A172 (cell line): ENCODE measurements around the gene TOB2. TPM values are rescaled to one million over a fixed set of nuclear protein-coding genes. Genes with fewer than 3 reads are reported as not detected.
"Not testable (repeated sequence)": the region's sequence is repeated elsewhere in the genome, so short reads cannot be mapped to it uniquely, and the experiment has no call there.

ENCODE experiments used
- DNase-seq: peaks from one replicate; pipeline ENCODE4 v3.0.0-alpha.2; 2015; ENCODE audit warnings: low spot score
- total RNA-seq: library from RNA; depleted of rRNA; stranded (reverse); fragments of >200 nt; shearing (Covaris generic); gene quantifications from 2 replicates; pipeline ENCODE4 v1.2.3, GENCODE V29; 2014

Gene TOB2
- total RNA-seq, 1 experiment from 2014 or later: 6.2 TPM

DNA sequence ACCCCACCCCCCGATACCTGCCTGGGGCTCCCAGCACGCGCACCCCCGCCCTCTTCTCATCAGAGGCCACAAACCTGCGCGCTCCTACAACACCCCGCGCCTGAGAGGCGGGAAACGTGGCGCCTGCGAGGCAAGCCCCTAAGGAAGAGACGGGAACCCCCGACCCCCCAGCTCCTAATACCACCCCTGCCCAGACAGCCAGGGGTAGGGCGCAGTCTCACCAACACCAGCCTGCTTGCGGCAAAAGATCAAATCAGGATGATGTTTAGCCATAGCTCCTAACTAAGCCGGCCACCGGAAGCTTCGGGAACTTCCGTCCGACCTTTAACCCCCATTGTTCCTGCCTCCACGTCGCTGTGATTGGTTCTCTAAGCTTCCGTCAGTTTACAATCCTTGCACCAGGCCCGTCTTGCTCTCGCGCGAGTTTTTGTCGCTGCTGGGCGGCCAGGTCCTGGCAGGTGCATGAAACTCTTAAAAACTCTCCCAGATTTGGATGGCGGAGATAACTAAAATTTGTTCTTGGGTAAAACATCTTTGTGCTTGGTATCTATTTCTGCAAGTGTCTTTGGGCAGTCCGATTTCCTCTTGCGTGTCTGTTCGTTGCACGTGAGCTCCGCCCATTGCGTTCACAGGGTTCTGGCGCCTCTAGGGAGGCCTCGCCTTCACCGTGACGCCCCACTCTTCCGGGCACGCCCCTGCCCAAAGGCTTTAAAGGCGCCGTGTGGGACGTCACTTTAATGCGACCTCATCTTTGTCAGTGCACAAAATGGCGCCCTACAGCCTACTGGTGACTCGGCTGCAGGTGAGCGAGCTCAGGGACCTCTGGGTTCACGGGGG is 22.0 kb upstream of the TOB2 start, which contains the start of the genes ACO2 and PHF5A:
Gene ACO2 (plus strand): TSS at position 737 of the 837 bp plus-strand sequence. CDS start 30 bp downstream, at position 767.
Gene PHF5A (minus strand): TSS at position 312 of the 837 bp plus-strand sequence. CDS start 39 bp downstream, at position 273.
- peak; percentile 90 for DNase-seq

DNA sequence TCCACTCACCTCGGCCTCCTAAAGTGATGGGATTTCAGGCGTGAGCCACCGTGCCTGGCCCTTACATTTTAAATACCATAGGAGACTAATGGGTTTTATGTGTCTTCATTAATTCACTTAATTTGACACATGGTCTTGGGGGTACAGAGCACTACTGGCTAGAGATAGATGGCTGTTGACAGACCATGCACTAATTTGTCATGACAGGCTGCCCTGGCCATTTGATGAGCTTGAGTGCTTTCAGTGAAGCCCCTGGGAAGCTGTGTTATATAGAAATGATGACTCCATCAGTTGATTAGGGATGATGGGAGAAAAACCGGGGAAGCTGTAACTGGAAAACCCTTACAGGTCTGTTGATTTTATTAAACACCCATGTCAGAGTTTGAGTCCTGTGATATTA is 15.3 kb upstream of the TOB2 start:
- DNase-seq: no peak

DNA sequence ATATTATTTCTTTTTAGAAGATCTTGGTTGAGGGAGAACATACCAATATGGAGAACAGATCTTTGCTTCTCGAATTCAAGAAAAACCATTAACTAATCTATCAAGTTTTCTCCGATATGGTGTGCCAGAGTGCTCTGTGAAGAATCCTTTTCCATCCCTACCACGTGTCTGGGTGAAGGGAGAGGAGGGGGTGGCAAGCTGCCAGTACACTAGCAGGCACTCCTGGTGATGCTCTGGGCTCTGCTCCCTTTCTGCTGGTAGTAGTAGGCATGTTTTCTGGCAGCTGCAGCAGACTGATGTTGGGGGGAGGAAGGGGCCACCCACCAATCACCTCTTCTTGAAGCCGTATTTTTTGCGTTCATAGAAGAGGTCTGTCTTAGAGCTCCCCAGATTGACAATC is 13.5 kb upstream of the TOB2 start:
- DNase-seq: not testable (repeated sequence)

DNA sequence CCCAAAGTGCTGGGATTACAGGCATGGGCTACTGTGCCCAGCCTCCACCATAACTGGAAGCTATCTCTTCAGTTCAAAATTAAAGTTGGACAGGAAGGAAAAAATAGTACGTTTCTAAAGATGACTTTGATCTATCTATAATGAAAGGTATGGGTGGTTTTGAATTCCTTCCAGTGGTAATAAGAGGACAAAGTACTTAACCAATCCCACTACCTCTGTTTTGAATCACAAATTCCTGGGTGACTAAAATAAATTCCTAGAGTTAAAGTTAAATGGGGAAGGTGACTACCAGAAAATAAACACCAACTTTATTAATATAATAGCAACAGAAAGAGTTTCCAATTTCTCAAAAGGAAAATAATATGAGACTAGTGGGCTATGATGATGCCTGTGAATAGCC is 12.8 kb upstream of the TOB2 start:
- DNase-seq: no peak

DNA sequence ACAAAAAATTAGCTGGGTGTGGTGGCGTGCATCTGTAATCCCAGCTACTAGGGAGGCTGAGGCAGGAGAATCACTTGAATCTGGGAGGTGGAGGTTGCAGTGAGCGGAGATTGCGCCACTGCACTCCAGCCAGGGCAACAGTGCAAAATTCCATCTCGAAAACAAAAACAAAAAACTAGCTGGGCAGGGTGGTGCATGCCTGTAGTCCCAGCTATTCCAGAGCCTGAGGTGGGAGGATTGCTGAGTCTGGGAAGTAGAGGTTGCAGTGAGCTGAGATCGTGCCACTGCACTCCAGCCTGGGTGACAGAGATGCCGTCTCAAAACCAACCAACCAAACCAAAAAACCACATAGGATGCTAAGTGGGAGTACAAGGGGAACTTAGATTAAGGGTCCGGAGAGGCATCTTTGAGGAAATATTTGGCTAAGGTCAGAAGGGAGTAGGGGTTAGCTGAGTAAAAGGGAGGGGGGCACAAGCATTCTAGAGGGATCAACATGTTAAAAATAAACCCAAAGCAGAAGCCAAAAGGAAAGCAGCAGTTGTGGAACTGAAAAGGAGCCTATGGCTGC is 11.6 kb upstream of the TOB2 start:
- no peak for DNase-seq

DNA sequence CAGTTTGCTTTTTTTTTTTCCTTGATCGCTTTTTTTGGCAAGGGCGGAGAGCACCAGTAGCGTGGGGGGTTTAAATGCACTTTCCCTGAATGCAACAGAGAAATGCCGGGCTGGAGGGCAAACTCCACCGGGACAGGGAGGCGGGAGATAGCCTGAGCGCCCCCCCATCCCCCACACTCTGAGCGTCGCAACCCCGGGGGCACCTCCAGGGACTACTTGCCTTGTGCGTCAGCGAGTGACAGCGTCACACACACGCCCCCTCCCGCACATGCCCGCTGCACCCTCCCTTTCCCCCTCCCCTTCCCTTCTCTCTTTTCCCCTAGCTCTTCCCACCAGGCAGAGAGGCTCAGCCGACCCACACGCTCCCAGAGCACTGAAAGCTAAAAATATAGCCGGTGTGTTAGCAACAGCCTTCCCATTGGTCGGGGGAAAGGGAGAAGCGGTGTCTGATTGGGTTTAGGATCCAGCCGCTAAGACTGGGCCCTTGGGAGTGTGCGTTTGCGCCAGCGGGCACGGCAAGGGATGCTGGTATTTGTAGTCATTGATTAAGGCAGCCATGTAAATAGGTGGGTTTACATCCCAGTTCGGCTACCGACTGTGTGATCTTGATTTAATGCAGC is 1.7 kb upstream of the TOB2 start:
- DNase-seq: peak; percentile 94

DNA sequence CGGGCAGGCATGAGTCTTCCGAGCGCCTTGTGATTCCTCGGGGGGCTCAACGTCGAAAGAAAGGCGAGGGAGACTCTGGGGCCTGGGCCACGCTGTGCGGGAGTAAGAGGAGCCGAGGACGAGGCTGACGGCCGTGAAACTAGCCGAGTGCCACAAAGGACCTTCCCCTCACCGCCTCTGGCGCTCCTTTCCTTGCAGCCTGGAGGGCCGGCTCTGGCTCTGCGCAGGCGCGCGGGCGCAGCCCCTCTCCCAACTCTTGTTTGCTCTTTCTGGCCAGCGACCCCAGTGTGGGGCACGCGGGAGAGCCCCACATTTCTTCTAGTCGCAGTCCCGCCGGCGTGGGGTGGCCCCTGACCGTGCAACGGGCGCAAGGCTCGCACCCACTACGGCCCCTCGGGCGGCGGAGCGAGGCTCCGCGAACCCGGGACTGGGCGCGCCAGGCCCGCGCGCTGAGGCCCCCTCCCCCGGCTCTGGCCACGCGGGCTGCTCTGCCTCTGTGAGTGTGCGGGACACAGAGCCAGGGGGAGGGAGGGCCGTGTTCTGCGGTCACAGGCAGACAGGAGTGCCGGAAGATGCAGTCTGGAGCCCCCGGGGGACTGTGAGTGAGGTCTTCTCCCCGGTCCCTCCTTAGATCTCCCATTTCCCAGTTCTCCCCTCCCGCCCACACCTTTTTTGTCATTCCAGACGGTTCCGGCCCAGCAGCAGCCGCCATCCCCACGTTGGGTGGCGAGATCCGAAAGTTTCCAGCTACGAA is 1.0 kb upstream of the TOB2 start:
- no peak for DNase-seq

DNA sequence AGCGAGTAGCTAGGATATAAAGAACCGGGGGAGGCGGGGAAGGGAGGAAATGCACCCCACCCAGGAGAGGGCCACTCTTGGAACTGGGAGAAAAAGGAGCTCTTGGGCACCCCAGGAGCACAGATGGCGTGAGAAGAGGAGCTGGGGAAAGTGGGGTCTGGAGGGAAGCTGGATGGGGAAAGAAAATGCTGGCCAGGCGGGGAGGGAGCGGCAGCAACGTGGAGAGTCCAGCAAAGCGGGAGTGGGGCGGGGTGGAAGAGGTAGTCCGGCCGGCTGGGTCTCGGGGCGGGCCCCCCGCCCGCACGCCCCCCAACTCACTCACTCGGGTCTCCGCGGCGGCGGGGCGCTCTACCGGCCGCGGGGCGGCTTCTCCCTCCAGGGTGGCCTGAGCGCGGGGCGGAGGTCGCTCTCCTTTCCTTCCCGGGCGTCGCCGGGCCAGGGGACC is 522 bp downstream of the TOB2 start:
- no peak for DNase-seq

DNA sequence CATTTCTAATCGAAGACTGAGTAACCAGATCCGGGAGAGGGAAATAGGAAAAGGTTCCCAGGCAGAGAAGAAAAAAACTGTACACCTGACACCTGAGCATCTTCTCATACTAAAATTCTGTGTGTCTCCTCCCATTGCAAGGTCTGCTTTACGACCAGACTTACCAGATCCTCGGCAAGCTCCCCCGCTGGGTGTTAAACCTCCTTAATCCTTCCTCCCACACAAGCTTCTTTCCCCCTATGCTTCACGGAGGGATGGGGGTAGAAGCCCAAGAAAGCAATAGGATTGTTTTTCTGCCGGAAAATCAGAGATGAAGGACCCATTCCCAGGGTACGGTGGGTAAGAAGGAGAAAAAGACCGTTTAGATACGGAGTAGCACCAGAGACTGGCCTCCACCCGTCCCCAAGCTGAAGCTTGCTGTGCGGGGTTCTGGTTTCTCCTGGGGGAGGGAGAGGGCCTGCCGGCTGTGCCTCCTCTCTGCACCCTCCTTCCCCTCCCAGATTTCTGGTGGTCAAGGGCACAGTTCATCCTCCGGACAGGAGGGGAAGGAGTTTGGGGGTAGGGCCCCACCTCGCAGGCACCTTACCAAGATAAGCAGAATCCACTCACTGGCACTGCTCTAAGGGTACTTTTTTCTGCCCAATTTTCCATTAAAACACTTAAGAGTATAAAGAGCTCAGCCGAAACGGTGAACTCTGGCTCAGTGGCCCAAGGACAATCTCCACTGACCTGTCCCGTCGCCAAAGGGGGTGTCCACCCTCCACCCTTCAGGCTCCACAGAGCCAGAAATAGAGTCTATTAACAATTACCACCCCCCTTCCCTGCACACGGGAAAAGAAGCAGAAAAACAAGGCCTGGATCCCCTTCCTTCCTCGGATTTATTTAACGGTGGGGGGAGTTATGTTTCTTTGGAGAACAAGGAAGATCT is 1.2 kb downstream of the TOB2 start:
- no peak for DNase-seq

DNA sequence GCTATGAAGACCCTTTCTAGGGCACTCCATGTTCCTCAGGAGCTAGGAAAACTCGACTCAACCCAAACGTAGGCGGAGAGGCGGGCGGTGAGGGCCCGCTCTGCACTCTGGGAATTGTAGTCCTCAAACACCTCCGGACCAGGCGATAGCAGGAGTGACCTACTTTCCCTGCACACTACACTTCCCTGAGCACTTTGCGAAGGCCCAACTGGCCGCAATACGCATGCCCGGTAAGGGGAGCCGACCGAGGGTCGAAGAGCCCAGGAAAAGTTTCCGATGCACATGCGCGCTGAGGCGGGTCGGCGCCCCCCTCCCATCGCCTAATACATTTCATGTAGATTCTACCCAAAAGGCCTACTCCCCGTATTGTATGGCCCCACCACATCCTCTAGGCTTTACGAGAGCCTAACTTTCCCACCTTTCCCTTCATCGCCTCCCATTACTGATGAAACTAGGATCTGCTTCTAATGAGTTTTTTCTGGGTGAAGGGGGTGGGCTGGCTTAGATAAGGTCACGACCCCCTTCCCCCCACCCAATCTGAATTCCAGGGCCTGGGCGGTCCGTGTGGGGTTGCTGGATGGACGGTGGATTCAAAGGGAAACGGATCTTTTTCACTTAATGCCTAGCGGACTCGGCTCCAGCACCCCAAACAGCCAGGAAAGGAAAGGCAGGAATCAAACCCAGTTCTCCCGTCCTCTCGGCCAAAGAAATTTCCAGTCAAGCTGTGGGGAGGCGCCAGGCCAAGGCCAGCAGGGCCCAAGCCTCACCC is 2.1 kb downstream of the TOB2 start:
- peak; percentile 80 for DNase-seq

DNA sequence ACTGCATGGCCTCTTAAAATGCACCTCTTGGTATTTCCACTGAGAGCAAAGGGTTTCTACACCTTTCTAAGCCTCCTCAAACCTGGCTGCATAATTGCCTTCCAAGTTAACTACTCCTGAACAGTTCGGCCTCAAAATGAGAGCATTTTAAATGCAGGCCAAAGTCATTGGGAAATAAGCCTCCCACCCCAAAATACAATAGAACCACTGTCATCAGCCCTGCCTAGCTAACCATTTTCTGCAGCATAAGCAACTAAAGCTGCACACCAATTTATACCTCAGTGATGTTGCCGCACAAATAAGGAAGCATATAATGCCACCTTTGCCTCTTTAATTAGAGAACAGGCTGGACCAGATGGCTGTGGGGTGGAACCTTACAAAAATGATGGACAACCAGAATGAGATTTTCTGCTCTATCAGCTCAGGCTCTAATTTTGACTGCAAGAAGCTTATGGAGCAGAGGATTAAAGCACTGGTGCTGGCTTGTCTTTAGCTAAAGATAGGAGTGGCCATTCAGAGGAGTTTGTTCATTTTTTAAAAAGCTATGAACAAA is 4.3 kb downstream of the TOB2 start:
- DNase-seq: no peak

DNA sequence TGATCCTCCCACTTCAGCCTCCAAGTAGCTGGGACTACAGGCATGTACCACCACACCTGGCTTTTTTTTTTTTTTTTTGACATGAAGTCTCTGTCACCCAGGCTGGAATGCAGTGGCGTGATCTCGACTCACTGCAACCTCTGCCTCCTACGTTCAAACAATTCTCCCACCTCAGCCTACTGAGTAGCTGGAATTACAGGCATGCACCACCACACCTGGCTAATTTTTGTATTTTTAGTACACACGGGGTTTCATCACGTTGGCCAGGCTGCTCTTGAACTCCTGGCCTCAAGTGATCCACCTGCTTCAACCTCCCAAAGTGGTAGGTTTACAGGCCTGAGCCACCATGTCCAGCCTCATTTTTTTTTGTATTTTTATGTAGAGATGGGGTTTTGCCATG is 6.1 kb downstream of the TOB2 start:
- DNase-seq: not testable (repeated sequence)

DNA sequence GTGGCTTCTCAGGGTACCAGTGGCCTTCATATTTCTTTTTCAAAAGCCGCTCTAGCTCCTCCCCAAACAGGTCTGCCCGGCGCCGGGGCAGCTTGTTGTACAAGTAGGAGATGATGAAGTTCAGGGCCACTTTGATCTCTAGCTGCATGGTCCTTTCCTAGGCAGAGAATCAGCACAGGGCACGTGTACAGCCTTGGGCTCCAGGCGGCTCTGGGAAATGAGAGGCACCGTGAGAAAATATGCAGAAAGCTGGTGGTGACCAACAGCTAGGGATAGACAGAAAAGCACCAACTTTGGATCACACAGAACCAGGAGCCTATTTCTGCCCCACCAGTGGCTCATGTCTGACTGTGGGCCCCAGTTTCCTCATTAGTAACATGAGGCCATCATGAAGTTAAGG is 9.4 kb downstream of the TOB2 start:
- no peak for DNase-seq

DNA sequence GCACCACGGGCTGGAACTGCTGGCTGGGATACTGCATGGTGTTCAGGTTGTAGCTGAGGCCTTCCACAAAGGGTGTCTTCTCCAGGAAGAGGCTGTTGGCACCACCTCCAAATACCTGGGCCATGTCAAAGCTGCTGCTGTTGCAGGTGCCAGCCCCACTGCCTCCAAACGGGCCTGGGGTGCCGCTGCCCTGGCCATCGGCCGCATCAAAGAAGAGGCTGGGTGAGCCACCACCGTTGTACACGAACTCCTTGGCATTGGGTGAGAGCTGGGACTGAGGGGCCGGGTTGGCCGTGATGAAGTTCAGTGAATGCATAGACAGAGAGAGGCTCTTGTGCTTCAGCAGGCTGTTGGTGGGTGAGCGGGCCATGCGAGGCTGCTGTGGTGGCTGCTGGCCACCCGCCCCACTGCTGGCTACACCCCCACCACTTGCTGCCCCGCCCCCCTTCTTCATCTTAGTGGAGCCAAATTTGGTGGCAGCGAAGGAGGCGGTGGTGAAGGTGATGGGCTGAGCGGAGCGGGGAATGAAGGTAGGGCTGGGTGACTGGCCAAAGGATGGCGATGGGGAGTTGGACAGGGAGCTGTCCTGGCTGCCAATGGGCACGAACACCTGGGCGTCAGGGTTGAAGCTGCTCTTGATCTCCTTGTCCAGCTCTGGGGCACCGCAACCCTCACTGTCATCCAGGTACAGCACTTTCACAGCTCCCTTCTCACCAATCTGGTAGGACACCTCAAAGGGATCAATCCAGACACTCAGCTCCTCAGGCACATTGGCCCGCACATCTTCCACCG is 10.1 kb downstream of the TOB2 start:
- no peak for DNase-seq

DNA sequence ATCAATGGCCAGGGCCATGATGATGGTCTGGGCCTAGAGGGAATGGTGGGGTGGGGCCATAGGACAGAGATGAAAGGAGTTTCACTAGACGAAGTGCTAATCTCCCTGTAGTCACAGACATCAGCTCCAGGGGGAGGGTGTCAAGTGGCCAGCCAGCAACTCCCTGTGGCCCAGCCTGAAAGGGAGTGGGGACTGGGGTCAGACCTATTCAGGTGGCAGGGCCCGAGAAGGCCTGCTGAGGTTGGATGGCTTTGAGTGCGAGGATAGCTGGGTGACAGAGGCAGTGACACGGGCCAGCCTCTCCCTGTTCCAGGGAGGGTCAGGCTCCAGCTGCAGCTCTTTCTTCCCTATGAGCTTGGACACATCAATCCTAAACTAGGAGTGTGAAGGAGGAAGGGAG is 11.0 kb downstream of the TOB2 start:
- DNase-seq: no peak

DNA sequence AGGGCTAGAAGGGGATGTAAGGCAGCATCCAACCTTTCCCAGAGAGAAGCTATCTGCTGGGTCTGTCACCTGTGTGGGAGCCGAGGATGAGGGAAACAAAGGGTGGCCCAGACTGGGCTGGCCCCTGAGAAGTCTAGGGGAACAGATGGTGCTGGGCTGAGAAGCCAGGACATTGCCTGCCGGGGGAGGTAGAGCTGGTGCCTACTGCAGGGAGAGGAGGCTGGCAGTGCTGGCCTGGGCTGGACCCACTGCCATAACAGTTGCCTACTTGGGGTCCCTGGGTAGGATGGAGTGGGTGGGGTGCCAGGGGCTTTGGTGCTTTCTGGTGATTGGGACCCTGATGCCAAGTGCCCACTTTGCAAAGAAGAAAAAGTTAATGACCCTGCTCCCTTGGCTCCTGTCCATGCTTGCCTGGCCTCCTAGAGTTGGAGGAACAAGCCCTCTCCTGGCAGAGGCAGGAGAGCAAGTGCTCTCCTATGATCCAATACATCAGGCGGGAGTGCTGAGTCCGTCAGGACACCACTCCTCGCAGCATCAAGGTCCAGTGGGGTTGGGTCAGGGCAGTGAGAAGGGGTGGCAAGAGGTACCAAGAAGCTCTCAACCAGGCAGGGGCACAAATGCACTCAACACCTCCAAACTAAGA is 12.1 kb downstream of the TOB2 start:
- not testable (repeated sequence) for DNase-seq

DNA sequence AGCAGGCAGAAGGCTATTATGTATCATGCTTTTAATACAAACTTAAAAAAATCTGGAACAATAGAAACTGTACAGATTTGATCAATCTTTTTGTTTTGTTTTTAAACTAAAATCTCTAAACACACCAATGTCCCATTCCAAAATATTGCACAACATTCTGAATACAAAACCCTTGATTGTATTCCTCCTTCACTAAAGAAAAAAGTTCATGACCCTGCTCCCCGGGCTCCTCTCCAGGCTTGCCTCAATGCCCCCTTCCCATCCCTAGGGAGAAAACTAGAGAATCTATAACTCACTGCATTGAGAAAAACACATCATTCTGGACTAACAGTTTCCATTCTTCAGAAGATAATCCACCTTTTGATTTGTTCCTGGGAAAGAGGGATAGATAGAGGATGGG is 13.1 kb downstream of the TOB2 start:
- DNase-seq: not testable (repeated sequence)

DNA sequence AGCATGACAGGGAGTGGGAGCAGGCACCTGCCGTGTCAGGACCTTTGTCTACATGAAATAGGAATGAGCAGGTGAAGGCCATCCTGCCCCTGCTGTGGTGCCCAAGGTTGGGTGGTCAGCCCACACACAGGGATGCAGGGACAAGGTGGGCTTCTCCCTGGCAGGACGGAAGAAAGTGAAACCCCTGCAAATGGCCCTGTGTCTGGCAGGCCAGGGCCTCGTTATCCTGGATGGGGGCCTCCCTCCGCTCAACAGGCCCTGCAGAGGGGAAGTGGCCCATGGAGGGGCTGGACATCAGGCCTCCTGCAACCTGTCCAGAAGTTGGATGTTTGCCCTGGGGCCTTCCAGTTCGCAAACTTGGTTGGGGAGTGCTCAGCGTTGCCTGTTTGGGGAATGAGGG is 14.9 kb downstream of the TOB2 start:
- DNase-seq: no peak

DNA sequence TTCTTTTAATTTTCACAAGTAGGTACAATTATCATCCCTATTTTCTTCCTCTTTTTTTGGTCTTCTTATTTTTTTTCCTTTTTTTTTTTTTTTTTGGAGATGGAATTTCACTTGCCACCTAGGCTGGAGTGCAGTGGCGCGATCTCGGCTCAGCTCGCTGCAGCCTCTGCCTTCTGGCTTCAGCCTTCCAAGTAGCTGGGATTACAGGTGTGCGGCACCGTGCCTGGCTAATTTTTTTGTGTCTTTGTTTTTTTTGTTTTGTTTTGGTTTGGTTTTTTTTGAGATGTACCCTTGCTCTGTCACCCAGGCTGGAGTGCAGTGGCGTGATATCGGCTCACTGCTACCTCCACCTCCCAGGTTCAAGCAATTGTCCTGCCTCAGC is 16.7 kb downstream of the TOB2 start:
- DNase-seq: no peak
